GM12878 (cell line): Measurements from ENCODE around the gene RARG. TPM values are rescaled to one million over a fixed set of nuclear protein-coding genes. Genes with fewer than 3 reads are reported as not detected.
A peak's percentile ranks its signal among the peaks of the same experiment; 100 is the strongest.

Experiments used
- ATF7 ChIP-seq: fragments of 450-650 bp; IDR thresholded peaks from 2 replicates; pipeline ENCODE4 v1.6.1; 2016; ENCODE audit warnings: low read depth, mild to moderate bottlenecking
- BRCA1 ChIP-seq: IDR thresholded peaks from 2 replicates; pipeline ENCODE4 v1.6.1; 2011; ENCODE audit warnings: low read depth, low read length, improper control_type of control experiment
- CBX5 ChIP-seq: sonication (generic); IDR thresholded peaks from 2 replicates; pipeline ENCODE4 v1.6.1; 2016; ENCODE audit warnings: low read depth, moderate library complexity, mild to moderate bottlenecking, inconsistent platforms
- CHD1 ChIP-seq: IDR thresholded peaks from 2 replicates; pipeline ENCODE4 v1.6.1; 2012; ENCODE audit warnings: low read depth, low read length, improper control_type of control experiment
- FOXK2 ChIP-seq: fragments of 450-650 bp; IDR thresholded peaks from 2 replicates; pipeline ENCODE4 v1.6.1; 2017; ENCODE audit warnings: mild to moderate bottlenecking, moderate library complexity
- GATAD2B ChIP-seq: fragments of 450-650 bp; conservative IDR thresholded peaks from 2 replicates; pipeline ENCODE4 v1.6.1; 2017; ENCODE audit warnings: low read depth, mild to moderate bottlenecking, moderate library complexity
- IKZF1 ChIP-seq: fragments of 450-650 bp; conservative IDR thresholded peaks from 2 replicates; pipeline ENCODE4 v1.6.1; 2017; ENCODE audit warnings: antibody characterized with exemption, mild to moderate bottlenecking
- KLF5 ChIP-seq: fragments of 450-650 bp; IDR thresholded peaks from 2 replicates; pipeline ENCODE4 v1.6.1; 2014; ENCODE audit warnings: mild to moderate bottlenecking; ENCODE audit not compliant: partially characterized antibody
- MTA2 ChIP-seq: fragments of 450-650 bp; IDR thresholded peaks from 2 replicates; pipeline ENCODE4 v1.6.1; 2016; ENCODE audit warnings: low read depth, mild to moderate bottlenecking, moderate library complexity
- MTA3 ChIP-seq: IDR thresholded peaks from 2 replicates; pipeline ENCODE4 v1.6.1; 2012; ENCODE audit warnings: low read length, inconsistent platforms, borderline replicate concordance
- NFIC ChIP-seq: IDR thresholded peaks from 2 replicates; pipeline ENCODE4 v1.6.1; 2012; ENCODE audit warnings: low read depth, mild to moderate bottlenecking, inconsistent platforms, low read length, moderate library complexity
- PAX8 ChIP-seq: fragments of 450-650 bp; IDR thresholded peaks from 2 replicates; pipeline ENCODE4 v1.6.1; 2017; ENCODE audit warnings: mild to moderate bottlenecking, moderate library complexity
- RAD21 ChIP-seq: IDR thresholded peaks from 2 replicates; pipeline ENCODE4 v1.6.1; 2011; ENCODE audit warnings: mild to moderate bottlenecking, low read depth, low read length, moderate library complexity; ENCODE audit not compliant: insufficient read depth
- RAD51 ChIP-seq: fragments of 450-650 bp; IDR thresholded peaks from 2 replicates; pipeline ENCODE4 v1.6.1; 2016; ENCODE audit warnings: moderate library complexity, mild to moderate bottlenecking, inconsistent platforms
- RUNX3 ChIP-seq: IDR thresholded peaks from 2 replicates; pipeline ENCODE4 v1.6.1; 2012; ENCODE audit warnings: low read length, inconsistent platforms
- TARDBP ChIP-seq: IDR thresholded peaks from 2 replicates; pipeline ENCODE4 v1.6.1; 2016; ENCODE audit warnings: borderline replicate concordance
- TBL1XR1 ChIP-seq: IDR thresholded peaks from 2 replicates; pipeline ENCODE4 v1.6.1; 2012; ENCODE audit warnings: low read depth, low read length, improper control_type of control experiment
- WRNIP1 ChIP-seq: IDR thresholded peaks from 2 replicates; pipeline ENCODE4 v1.6.1; 2011; ENCODE audit warnings: low read depth, low read length, improper control_type of control experiment, borderline replicate concordance
- ZNF207 ChIP-seq: fragments of 450-650 bp; IDR thresholded peaks from 2 replicates; pipeline ENCODE4 v1.6.1; 2014; ENCODE audit warnings: antibody characterized with exemption, mild to moderate bottlenecking, borderline replicate concordance
- ZNF384 ChIP-seq: IDR thresholded peaks from 2 replicates; pipeline ENCODE4 v1.6.1; 2012; ENCODE audit warnings: low read depth, mild to moderate bottlenecking, low read length, improper control_type of control experiment, borderline replicate concordance
- ZNF622 ChIP-seq: fragments of 450-650 bp; IDR thresholded peaks from 2 replicates; pipeline ENCODE4 v1.6.1; 2017; ENCODE audit warnings: mild to moderate bottlenecking, inconsistent platforms
- polyA plus RNA-seq, 11 experiments: library from polyadenylated mRNA; depleted of rRNA in 4 of 11; unstranded in 6 of 11; stranded (reverse) in 5 of 11; fragments of >200 nt; fragmentation: Nextera tagmentation in 4 of 11; fragmentation: Illumina TruSeq in 1 of 11; extraction: Ambion mirVana in 4 of 11; extraction: Trizol in 1 of 11; gene quantifications; 1 replicate in 1 of 11; 2 replicates in 10 of 11; pipeline versions ENCODE4 v1.2.1 to v1.2.3, GENCODE V29; 2011 to 2016; ENCODE audit warnings: inconsistent platforms in 2 of 11, missing spikeins in 2 of 11, low read depth in 1 of 11
- total RNA-seq, 4 experiments: library from RNA; depleted of rRNA in 3 of 4; stranded (reverse); fragments of >200 nt in 3 of 4; fragmentation: Illumina TruSeq in 1 of 4; extraction: Trizol in 1 of 4; gene quantifications; 2 replicates each; pipeline versions ENCODE4 v1.2.1 to v1.2.3, GENCODE V29; 2013 to 2021
- TF ChIP-seq, protein P1 (sequence below): fragments of 450-650 bp; IDR thresholded peaks from 2 replicates; pipeline ENCODE4 v1.6.1; 2017; ENCODE audit warnings: mild to moderate bottlenecking
- TF ChIP-seq, protein P2 (sequence below): fragments of 450-650 bp; IDR thresholded peaks from 2 replicates; pipeline ENCODE4 v1.6.1; 2017; ENCODE audit warnings: mild to moderate bottlenecking, moderate library complexity
- TF ChIP-seq, protein P3 (sequence below): IDR thresholded peaks from 2 replicates; pipeline ENCODE4 v1.6.1; 2011; ENCODE audit warnings: low read depth, low read length, improper control_type of control experiment, borderline replicate concordance
- TF ChIP-seq, protein P4 (sequence below): fragments of 450-650 bp; IDR thresholded peaks from 2 replicates; pipeline ENCODE4 v1.6.1; 2016; ENCODE audit warnings: mild to moderate bottlenecking

RARG gene
- total and polyA plus RNA-seq, 10 of the 15 experiments (the other 5 are each of a cell fraction or from before 2014, with no cell fraction given), result 0.27 to 8.1 (median 4.1) TPM

DNA sequence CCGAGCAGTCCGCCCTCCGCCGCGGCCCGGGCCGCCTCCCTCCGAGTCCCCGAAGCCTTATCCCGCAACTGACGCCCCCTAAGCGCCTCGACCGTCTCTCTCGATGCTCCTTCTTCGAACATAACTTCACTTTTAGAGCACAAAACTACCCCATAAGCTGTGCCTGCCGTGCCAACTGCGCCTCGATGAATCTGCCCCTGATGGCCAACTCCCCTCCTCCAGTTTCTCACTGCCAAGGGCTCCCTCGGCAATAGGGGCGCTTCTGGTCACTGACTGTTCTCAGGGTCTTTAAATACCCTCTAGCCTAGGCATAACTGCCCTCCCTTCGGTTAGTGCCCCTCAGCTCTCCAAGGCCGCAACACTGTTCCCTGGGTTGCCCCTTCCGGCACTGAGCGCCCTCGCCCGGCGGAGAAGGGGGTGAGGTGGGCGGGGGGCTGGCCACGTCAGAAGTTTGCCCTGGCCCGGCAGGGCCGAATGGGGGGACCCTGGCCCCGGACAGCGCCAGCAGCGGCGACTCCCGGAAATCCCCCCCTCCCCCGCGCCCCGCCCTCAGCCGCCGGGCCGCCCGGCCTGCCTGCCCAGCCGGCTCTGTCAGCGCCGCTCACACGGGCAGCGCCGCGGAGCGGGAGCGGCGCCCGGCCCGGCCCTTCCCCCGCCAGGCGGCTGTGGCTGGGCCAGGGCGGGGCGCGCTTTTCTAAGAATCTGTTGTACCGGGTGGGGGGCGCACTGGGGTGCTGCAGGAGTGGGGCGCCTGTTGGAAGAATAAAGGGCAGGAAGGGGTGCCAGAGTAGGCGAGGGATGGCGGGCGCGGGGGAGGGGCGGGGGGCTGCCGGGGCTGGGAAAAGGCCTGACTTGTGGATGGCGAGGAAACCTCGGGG is 10.6 kb downstream of the RARG start (continued):
- TF ChIP-seq ZNF384 (no peak), IKZF1 (peak; percentile 10), ATF7 (no peak), ZNF207 (peak; percentile 70), MTA2 (peak; percentile 47), TARDBP (no peak), CHD1 (no peak), TBL1XR1 (peak; percentile 64), CBX5 (no peak), FOXK2 (no peak), PAX8 (no peak), BRCA1 (no peak), ZNF622 (no peak), KLF5 (no peak), WRNIP1 (no peak), GATAD2B (no peak; the same call in none of the 2 replicates), MTA3 (no peak), RAD51 (no peak), RAD21 (no peak), RUNX3 (no peak), NFIC (no peak)
- TF ChIP-seq, protein P1, sequence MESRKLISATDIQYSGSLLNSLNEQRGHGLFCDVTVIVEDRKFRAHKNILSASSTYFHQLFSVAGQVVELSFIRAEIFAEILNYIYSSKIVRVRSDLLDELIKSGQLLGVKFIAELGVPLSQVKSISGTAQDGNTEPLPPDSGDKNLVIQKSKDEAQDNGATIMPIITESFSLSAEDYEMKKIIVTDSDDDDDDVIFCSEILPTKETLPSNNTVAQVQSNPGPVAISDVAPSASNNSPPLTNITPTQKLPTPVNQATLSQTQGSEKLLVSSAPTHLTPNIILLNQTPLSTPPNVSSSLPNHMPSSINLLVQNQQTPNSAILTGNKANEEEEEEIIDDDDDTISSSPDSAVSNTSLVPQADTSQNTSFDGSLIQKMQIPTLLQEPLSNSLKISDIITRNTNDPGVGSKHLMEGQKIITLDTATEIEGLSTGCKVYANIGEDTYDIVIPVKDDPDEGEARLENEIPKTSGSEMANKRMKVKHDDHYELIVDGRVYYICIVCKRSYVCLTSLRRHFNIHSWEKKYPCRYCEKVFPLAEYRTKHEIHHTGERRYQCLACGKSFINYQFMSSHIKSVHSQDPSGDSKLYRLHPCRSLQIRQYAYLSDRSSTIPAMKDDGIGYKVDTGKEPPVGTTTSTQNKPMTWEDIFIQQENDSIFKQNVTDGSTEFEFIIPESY, result no peak
- TF ChIP-seq, protein P2, sequence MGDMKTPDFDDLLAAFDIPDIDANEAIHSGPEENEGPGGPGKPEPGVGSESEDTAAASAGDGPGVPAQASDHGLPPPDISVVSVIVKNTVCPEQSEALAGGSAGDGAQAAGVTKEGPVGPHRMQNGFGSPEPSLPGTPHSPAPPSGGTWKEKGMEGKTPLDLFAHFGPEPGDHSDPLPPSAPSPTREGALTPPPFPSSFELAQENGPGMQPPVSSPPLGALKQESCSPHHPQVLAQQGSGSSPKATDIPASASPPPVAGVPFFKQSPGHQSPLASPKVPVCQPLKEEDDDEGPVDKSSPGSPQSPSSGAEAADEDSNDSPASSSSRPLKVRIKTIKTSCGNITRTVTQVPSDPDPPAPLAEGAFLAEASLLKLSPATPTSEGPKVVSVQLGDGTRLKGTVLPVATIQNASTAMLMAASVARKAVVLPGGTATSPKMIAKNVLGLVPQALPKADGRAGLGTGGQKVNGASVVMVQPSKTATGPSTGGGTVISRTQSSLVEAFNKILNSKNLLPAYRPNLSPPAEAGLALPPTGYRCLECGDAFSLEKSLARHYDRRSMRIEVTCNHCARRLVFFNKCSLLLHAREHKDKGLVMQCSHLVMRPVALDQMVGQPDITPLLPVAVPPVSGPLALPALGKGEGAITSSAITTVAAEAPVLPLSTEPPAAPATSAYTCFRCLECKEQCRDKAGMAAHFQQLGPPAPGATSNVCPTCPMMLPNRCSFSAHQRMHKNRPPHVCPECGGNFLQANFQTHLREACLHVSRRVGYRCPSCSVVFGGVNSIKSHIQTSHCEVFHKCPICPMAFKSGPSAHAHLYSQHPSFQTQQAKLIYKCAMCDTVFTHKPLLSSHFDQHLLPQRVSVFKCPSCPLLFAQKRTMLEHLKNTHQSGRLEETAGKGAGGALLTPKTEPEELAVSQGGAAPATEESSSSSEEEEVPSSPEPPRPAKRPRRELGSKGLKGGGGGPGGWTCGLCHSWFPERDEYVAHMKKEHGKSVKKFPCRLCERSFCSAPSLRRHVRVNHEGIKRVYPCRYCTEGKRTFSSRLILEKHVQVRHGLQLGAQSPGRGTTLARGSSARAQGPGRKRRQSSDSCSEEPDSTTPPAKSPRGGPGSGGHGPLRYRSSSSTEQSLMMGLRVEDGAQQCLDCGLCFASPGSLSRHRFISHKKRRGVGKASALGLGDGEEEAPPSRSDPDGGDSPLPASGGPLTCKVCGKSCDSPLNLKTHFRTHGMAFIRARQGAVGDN, result peak; percentile 79
- TF ChIP-seq, protein P3, sequence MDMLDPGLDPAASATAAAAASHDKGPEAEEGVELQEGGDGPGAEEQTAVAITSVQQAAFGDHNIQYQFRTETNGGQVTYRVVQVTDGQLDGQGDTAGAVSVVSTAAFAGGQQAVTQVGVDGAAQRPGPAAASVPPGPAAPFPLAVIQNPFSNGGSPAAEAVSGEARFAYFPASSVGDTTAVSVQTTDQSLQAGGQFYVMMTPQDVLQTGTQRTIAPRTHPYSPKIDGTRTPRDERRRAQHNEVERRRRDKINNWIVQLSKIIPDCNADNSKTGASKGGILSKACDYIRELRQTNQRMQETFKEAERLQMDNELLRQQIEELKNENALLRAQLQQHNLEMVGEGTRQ, result no peak
- TF ChIP-seq, protein P4, sequence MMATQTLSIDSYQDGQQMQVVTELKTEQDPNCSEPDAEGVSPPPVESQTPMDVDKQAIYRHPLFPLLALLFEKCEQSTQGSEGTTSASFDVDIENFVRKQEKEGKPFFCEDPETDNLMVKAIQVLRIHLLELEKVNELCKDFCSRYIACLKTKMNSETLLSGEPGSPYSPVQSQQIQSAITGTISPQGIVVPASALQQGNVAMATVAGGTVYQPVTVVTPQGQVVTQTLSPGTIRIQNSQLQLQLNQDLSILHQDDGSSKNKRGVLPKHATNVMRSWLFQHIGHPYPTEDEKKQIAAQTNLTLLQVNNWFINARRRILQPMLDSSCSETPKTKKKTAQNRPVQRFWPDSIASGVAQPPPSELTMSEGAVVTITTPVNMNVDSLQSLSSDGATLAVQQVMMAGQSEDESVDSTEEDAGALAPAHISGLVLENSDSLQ, result no peak; the same call in 1 of the 2 replicates
